ENCODE results near the gene GALNTL6. TPM values are rescaled to one million over a fixed set of nuclear protein-coding genes. Genes with fewer than 3 reads are reported as not detected.

The GALNTL6 gene
- total and polyA plus RNA-seq, 4 donors: 0.08 to 0.09 (median 0.09) TPM; not detected in 1

GRCh38 chr4:173056710-173057109, 1243.5 kb downstream of the GALNTL6 start:
- Histone ChIP-seq H3K9ac (ENCODE audit: insufficient read depth in 1 of 2, low read length in 2 of 2) (no peak overlapping the region), H3K4me1 (ENCODE audit: control insufficient read depth in 5 of 5, insufficient read depth in 5 of 5, low read length in 5 of 5) (peaks cover 0 to 5% (median 0%) of the 10 kb centered on the region in 5 donors), H3K9me3 (ENCODE audit: control insufficient read depth in 4 of 4, insufficient read depth in 3 of 4, low read length in 3 of 4) (no peaks in the 10 kb centered on the region), H3K4me3 (no peak overlapping the region), H3K27me3 (ENCODE audit: control insufficient read depth in 3 of 3, insufficient read depth in 3 of 3, low read length in 2 of 3) (no peaks in the 10 kb centered on the region), H3K36me3 (ENCODE audit: control insufficient read depth in 4 of 4, insufficient read depth in 4 of 4, low read length in 4 of 4) (no peaks in the 10 kb centered on the region), H3K27ac (ENCODE audit: low read depth in 1 of 2, low read length in 1 of 2) (no peak overlapping the region)
- ATAC-seq (ENCODE audit: insufficient read depth, low FRiP score) (no peak), DNase-seq (no peak)
- no peak for TF ChIP-seq CTCF (IDR thresholded peaks at IDR 0.05; ENCODE audit: control extremely low read depth, extremely low read depth)
- 82 to 92% methylated on average over 2 of the region's 2 CpGs for WGBS, 2 donors

GRCh38 chr4:173057442-173057841, 1244.2 kb downstream of the GALNTL6 start:
- DNase-seq (peak in 1 of 3 donors; percentile 25), ATAC-seq (ENCODE audit: insufficient read depth, low FRiP score) (no peak)
- TF ChIP-seq CTCF (IDR thresholded peaks at IDR 0.05; ENCODE audit: control extremely low read depth, extremely low read depth): no peak
- Histone ChIP-seq H3K4me1 (ENCODE audit: control insufficient read depth in 5 of 5, insufficient read depth in 5 of 5, low read length in 5 of 5) (peaks cover 0 to 5% (median 0%) of the 10 kb centered on the region in 5 donors), H3K27me3 (ENCODE audit: control insufficient read depth in 3 of 3, insufficient read depth in 3 of 3, low read length in 2 of 3) (no peaks in the 10 kb centered on the region), H3K9me3 (ENCODE audit: control insufficient read depth in 4 of 4, insufficient read depth in 3 of 4, low read length in 3 of 4) (no peaks in the 10 kb centered on the region), H3K36me3 (ENCODE audit: control insufficient read depth in 4 of 4, insufficient read depth in 4 of 4, low read length in 4 of 4) (no peaks in the 10 kb centered on the region), H3K4me3 (no peak overlapping the region), H3K9ac (ENCODE audit: insufficient read depth in 1 of 2, low read length in 2 of 2) (no peak overlapping the region), H3K27ac (ENCODE audit: low read depth in 1 of 2, low read length in 1 of 2) (no peak overlapping the region)
- WGBS, 2 donors: 55 to 73% methylated on average over 3 of the region's 3 CpGs

GRCh38 chr4:173057901-173058300, 1244.7 kb downstream of the GALNTL6 start:
- DNase-seq (no peak), ATAC-seq (ENCODE audit: insufficient read depth, low FRiP score) (no peak)
- 75 to 79% methylated on average over 1 of the region's 1 CpG for WGBS, 2 donors
- no peak overlapping the region for H3K4me3 ChIP-seq
- no peaks in the 10 kb centered on the region for H3K27me3 ChIP-seq (ENCODE audit: control insufficient read depth in 3 of 3, insufficient read depth in 3 of 3, low read length in 2 of 3)
- no peaks in the 10 kb centered on the region for H3K9me3 ChIP-seq (ENCODE audit: control insufficient read depth in 4 of 4, insufficient read depth in 3 of 4, low read length in 3 of 4)
- H3K9ac ChIP-seq (ENCODE audit: insufficient read depth in 1 of 2, low read length in 2 of 2): no peak overlapping the region
- H3K27ac ChIP-seq (ENCODE audit: low read depth in 1 of 2, low read length in 1 of 2): no peak overlapping the region
- TF ChIP-seq CTCF (IDR thresholded peaks at IDR 0.05; ENCODE audit: control extremely low read depth, extremely low read depth): no peak
- peaks cover 0 to 5% (median 0%) of the 10 kb centered on the region in 5 donors for H3K4me1 ChIP-seq (ENCODE audit: control insufficient read depth in 5 of 5, insufficient read depth in 5 of 5, low read length in 5 of 5)
- no peaks in the 10 kb centered on the region for H3K36me3 ChIP-seq (ENCODE audit: control insufficient read depth in 4 of 4, insufficient read depth in 4 of 4, low read length in 4 of 4)

GRCh38 chr4:173061160-173061559, 1248.0 kb downstream of the GALNTL6 start:
- peaks cover 0 to 5% (median 0%) of the 10 kb centered on the region in 5 donors for H3K4me1 ChIP-seq (ENCODE audit: control insufficient read depth in 5 of 5, insufficient read depth in 5 of 5, low read length in 5 of 5)
- H3K4me3 ChIP-seq: no peak overlapping the region
- 71 to 96% methylated on average over 4 of the region's 4 CpGs for WGBS, 2 donors
- H3K36me3 ChIP-seq (ENCODE audit: control insufficient read depth in 4 of 4, insufficient read depth in 4 of 4, low read length in 4 of 4): no peaks in the 10 kb centered on the region
- H3K27me3 ChIP-seq (ENCODE audit: control insufficient read depth in 3 of 3, insufficient read depth in 3 of 3, low read length in 2 of 3): no peaks in the 10 kb centered on the region
- H3K9me3 ChIP-seq (ENCODE audit: control insufficient read depth in 4 of 4, insufficient read depth in 3 of 4, low read length in 3 of 4): no peaks in the 10 kb centered on the region
- ATAC-seq (ENCODE audit: insufficient read depth, low FRiP score) (no peak), DNase-seq (no peak)
- no peak overlapping the region for H3K27ac ChIP-seq (ENCODE audit: low read depth in 1 of 2, low read length in 1 of 2)
- no peak for TF ChIP-seq CTCF (IDR thresholded peaks at IDR 0.05; ENCODE audit: control extremely low read depth, extremely low read depth)
- no peak overlapping the region for H3K9ac ChIP-seq (ENCODE audit: insufficient read depth in 1 of 2, low read length in 2 of 2)
